Trophoblast cell (in vitro differentiated cells and primary cell): Measurements from ENCODE around the gene PDGFD.

Experiments used
- DNase-seq, 2 donors: peaks; one replicate each; pipeline ENCODE4 v3.0.0-alpha.2; 2016
- H2AFZ ChIP-seq: 2 replicates; pipeline ENCODE4 v1.6.1; 2013; ENCODE audit warnings: low read length, moderate library complexity, mild to moderate bottlenecking; ENCODE audit not compliant: insufficient read depth, poor library complexity
- H2AK5ac ChIP-seq: 2 replicates; pipeline ENCODE4 v1.6.1; 2013; ENCODE audit warnings: mild to moderate bottlenecking, low read length
- H2BK120ac ChIP-seq: 2 replicates; pipeline ENCODE4 v1.6.1; 2013; ENCODE audit warnings: low read length, mild to moderate bottlenecking, moderate library complexity; ENCODE audit not compliant: insufficient read depth, poor library complexity
- H2BK12ac ChIP-seq: 2 replicates; pipeline ENCODE4 v1.6.1; 2013; ENCODE audit warnings: mild to moderate bottlenecking, low read length, moderate library complexity
- H2BK5ac ChIP-seq: 2 replicates; pipeline ENCODE4 v1.6.1; 2013; ENCODE audit warnings: low read length, low read depth, moderate library complexity, mild to moderate bottlenecking; ENCODE audit not compliant: poor library complexity
- H3K14ac ChIP-seq: 2 replicates; pipeline ENCODE4 v1.6.1; 2013; ENCODE audit warnings: mild to moderate bottlenecking, low read length
- H3K18ac ChIP-seq: 2 replicates; pipeline ENCODE4 v1.6.1; 2013; ENCODE audit warnings: mild to moderate bottlenecking, low read length
- H3K23ac ChIP-seq: 2 replicates; pipeline ENCODE4 v1.6.1; 2013; ENCODE audit warnings: low read length
- H3K27ac ChIP-seq: 2 replicates; pipeline ENCODE4 v1.5.1; 2013; ENCODE audit warnings: low read depth, mild to moderate bottlenecking, inconsistent platforms, low read length, moderate library complexity
- H3K27me3 ChIP-seq: 2 replicates; pipeline ENCODE4 v1.6.1; 2013; ENCODE audit warnings: inconsistent platforms, mild to moderate bottlenecking, low read length, moderate library complexity; ENCODE audit not compliant: insufficient read depth
- H3K36me3 ChIP-seq, 2 experiments: 1 replicate in 1 of 2; 2 replicates in 1 of 2; pipeline ENCODE4 v1.6.1; 2013; ENCODE audit warnings: low read length in 2 of 2, mild to moderate bottlenecking in 2 of 2, moderate library complexity in 1 of 2; ENCODE audit not compliant: insufficient read depth in 2 of 2, control insufficient read depth in 1 of 2
- H3K4ac ChIP-seq: 2 replicates; pipeline ENCODE4 v1.6.1; 2013; ENCODE audit warnings: low read depth, mild to moderate bottlenecking, low read length, moderate library complexity
- H3K4me1 ChIP-seq, 2 experiments: 1 replicate in 1 of 2; 2 replicates in 1 of 2; pipeline ENCODE4 v1.6.1; 2013; ENCODE audit warnings: low read length in 2 of 2, mild to moderate bottlenecking in 2 of 2, moderate library complexity in 1 of 2; ENCODE audit not compliant: insufficient read depth in 2 of 2, control insufficient read depth in 1 of 2
- H3K4me2 ChIP-seq: 2 replicates; pipeline ENCODE4 v1.6.1; 2013; ENCODE audit warnings: inconsistent platforms, mild to moderate bottlenecking, low read length, moderate library complexity
- H3K4me3 ChIP-seq: 2 replicates; pipeline ENCODE4 v1.5.1; 2013; ENCODE audit warnings: mild to moderate bottlenecking, low read depth, low read length, inconsistent platforms
- H3K79me1 ChIP-seq: one replicate; pipeline ENCODE4 v1.6.1; 2013; ENCODE audit warnings: low read length
- H3K79me2 ChIP-seq: 2 replicates; pipeline ENCODE4 v1.6.1; 2013; ENCODE audit warnings: low read length, mild to moderate bottlenecking; ENCODE audit not compliant: control insufficient read depth, insufficient read depth, poor library complexity
- H3K9ac ChIP-seq: 2 replicates; pipeline ENCODE4 v1.6.1; 2013; ENCODE audit warnings: mild to moderate bottlenecking, low read length
- H3K9me3 ChIP-seq: 2 replicates; pipeline ENCODE4 v1.6.1; 2013; ENCODE audit warnings: low read depth, mild to moderate bottlenecking, control low read depth, inconsistent platforms, low read length; ENCODE audit not compliant: insufficient read depth
- H4K12ac ChIP-seq: 2 replicates; pipeline ENCODE4 v1.6.1; 2013; ENCODE audit warnings: low read depth, mild to moderate bottlenecking, low read length, moderate library complexity
- H4K8ac ChIP-seq: 2 replicates; pipeline ENCODE4 v1.6.1; 2013; ENCODE audit warnings: low read depth, mild to moderate bottlenecking, low read length, moderate library complexity
- H4K91ac ChIP-seq: one replicate; pipeline ENCODE4 v1.6.1; 2013; ENCODE audit warnings: low read depth, mild to moderate bottlenecking, low read length, moderate library complexity
- WGBS: extraction: QIAGEN DNeasy Blood & Tissue Kit; methylation state at CpG from one replicate; pipeline ENCODE4 v1.1.7; 2013; ENCODE audit warnings: missing lambda C conversion rate; ENCODE audit not compliant: insufficient read length, insufficient coverage; ENCODE audit errors: extremely low coverage; 5-methylcytosine and 5-hydroxymethylcytosine counted together

Gene PDGFD

GRCh38 chr11:104098132-104098531 lies 65.8 kb downstream of the PDGFD start:
- no peak overlapping the region for H2BK5ac ChIP-seq
- no peak overlapping the region for H3K9ac ChIP-seq
- H4K91ac ChIP-seq, result no peak overlapping the region
- no peak for DNase-seq
- H3K79me1 ChIP-seq, result no peaks in the 10 kb centered on the region
- H3K4me1 ChIP-seq, result no peaks in the 10 kb centered on the region
- H3K4me3 ChIP-seq, result no peak overlapping the region
- no peak overlapping the region for H2AK5ac ChIP-seq
- H3K18ac ChIP-seq, result no peak overlapping the region
- no peak overlapping the region for H2BK12ac ChIP-seq
- no peak overlapping the region for H4K12ac ChIP-seq
- H3K4me2 ChIP-seq, result no peak overlapping the region
- no peaks in the 10 kb centered on the region for H3K9me3 ChIP-seq
- no peak overlapping the region for H3K4ac ChIP-seq
- H3K14ac ChIP-seq, result no peak overlapping the region
- H3K36me3 ChIP-seq, result no peaks in the 10 kb centered on the region
- H2AFZ ChIP-seq, result no peak overlapping the region
- H3K27me3 ChIP-seq, result no peaks in the 10 kb centered on the region
- no peaks in the 10 kb centered on the region for H3K79me2 ChIP-seq
- H4K8ac ChIP-seq, result no peak overlapping the region
- no CpG with 5 or more reads among the region's 1 CpG for WGBS
- no peak overlapping the region for H2BK120ac ChIP-seq
- H3K27ac ChIP-seq, result no peak overlapping the region
- H3K23ac ChIP-seq, result no peak overlapping the region

DNA sequence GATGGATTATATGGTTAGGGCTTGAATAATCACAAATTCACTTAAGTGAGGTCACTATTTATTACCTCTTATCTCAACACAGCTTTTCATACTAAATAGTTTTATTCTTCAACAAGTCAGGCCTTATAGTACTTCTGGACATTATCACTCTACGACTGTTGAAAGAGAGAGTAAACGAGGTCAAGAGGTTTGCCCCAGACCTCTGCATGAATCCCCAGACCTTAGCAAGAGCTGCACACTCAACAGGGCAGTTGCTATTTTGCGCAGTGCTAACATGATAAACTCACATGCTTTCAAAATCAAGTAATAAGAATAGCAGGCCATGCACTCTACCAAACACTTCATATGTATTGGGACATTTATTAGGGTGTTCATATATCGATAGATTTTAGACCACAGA lies 67.0 kb downstream of the PDGFD start:
- DNase-seq, result no peak
- no CpG with 5 or more reads among the region's 4 CpGs for WGBS
- no peak overlapping the region for H2BK120ac ChIP-seq
- no peak overlapping the region for H4K12ac ChIP-seq
- H3K18ac ChIP-seq, result no peak overlapping the region
- no peak overlapping the region for H4K91ac ChIP-seq
- H3K9me3 ChIP-seq, result no peaks in the 10 kb centered on the region
- H3K4me2 ChIP-seq, result no peak overlapping the region
- H2AK5ac ChIP-seq, result no peak overlapping the region
- H3K36me3 ChIP-seq, result no peaks in the 10 kb centered on the region
- H3K23ac ChIP-seq, result no peak overlapping the region
- no peaks in the 10 kb centered on the region for H3K79me1 ChIP-seq
- H3K4ac ChIP-seq, result no peak overlapping the region
- no peak overlapping the region for H2AFZ ChIP-seq
- no peaks in the 10 kb centered on the region for H3K79me2 ChIP-seq
- no peak overlapping the region for H4K8ac ChIP-seq
- no peak overlapping the region for H3K4me3 ChIP-seq
- no peak overlapping the region for H2BK5ac ChIP-seq
- H3K9ac ChIP-seq, result no peak overlapping the region
- no peak overlapping the region for H3K27ac ChIP-seq
- H3K27me3 ChIP-seq, result no peaks in the 10 kb centered on the region
- no peaks in the 10 kb centered on the region for H3K4me1 ChIP-seq
- no peak overlapping the region for H3K14ac ChIP-seq
- H2BK12ac ChIP-seq, result no peak overlapping the region

GRCh38 chr11:104095791-104096190 lies 68.2 kb downstream of the PDGFD start:
- H3K9ac ChIP-seq, result no peak overlapping the region
- no peak for DNase-seq
- H4K8ac ChIP-seq, result no peak overlapping the region
- no peak overlapping the region for H3K27ac ChIP-seq
- no peak overlapping the region for H3K23ac ChIP-seq
- no peaks in the 10 kb centered on the region for H3K79me2 ChIP-seq
- no peak overlapping the region for H2BK5ac ChIP-seq
- H4K91ac ChIP-seq, result no peak overlapping the region
- no peak overlapping the region for H2BK12ac ChIP-seq
- no peak overlapping the region for H3K4me3 ChIP-seq
- H3K9me3 ChIP-seq, result no peaks in the 10 kb centered on the region
- H2AK5ac ChIP-seq, result no peak overlapping the region
- H3K4ac ChIP-seq, result no peak overlapping the region
- no peak overlapping the region for H2AFZ ChIP-seq
- no peak overlapping the region for H3K18ac ChIP-seq
- no peak overlapping the region for H4K12ac ChIP-seq
- no peaks in the 10 kb centered on the region for H3K79me1 ChIP-seq
- no peaks in the 10 kb centered on the region for H3K27me3 ChIP-seq
- no peak overlapping the region for H3K14ac ChIP-seq
- H3K4me2 ChIP-seq, result no peak overlapping the region
- no peaks in the 10 kb centered on the region for H3K4me1 ChIP-seq
- H3K36me3 ChIP-seq, result no peaks in the 10 kb centered on the region
- H2BK120ac ChIP-seq, result no peak overlapping the region

- H3K9ac ChIP-seq, result no peak overlapping the region
- no peak overlapping the region for H3K14ac ChIP-seq
- no peak for DNase-seq
Observed at GRCh38 chr11:104094576-104094975, 69.4 kb downstream of the PDGFD start.

More at GRCh38 chr11:104094576-104094975, 69.4 kb downstream of the PDGFD start:
- no peak overlapping the region for H3K4me2 ChIP-seq
- H3K18ac ChIP-seq, result no peak overlapping the region
- no peak overlapping the region for H3K4me3 ChIP-seq
- no peaks in the 10 kb centered on the region for H3K27me3 ChIP-seq
- H3K23ac ChIP-seq, result no peak overlapping the region
- no peak overlapping the region for H2BK5ac ChIP-seq
- H3K36me3 ChIP-seq, result no peaks in the 10 kb centered on the region
- H2AFZ ChIP-seq, result no peak overlapping the region
- H2AK5ac ChIP-seq, result no peak overlapping the region
- H4K91ac ChIP-seq, result no peak overlapping the region
- H3K79me2 ChIP-seq, result no peaks in the 10 kb centered on the region
- no peaks in the 10 kb centered on the region for H3K4me1 ChIP-seq
- no peak overlapping the region for H3K4ac ChIP-seq
- no peak overlapping the region for H4K8ac ChIP-seq
- H3K79me1 ChIP-seq, result no peaks in the 10 kb centered on the region
- H2BK12ac ChIP-seq, result no peak overlapping the region
- H3K9me3 ChIP-seq, result no peaks in the 10 kb centered on the region
- no peak overlapping the region for H4K12ac ChIP-seq
- WGBS, result no CpG with 5 or more reads among the region's 3 CpGs
- no peak overlapping the region for H3K27ac ChIP-seq
- no peak overlapping the region for H2BK120ac ChIP-seq
